ENCODE measurements around the gene MATK.

The MATK gene, protein sequence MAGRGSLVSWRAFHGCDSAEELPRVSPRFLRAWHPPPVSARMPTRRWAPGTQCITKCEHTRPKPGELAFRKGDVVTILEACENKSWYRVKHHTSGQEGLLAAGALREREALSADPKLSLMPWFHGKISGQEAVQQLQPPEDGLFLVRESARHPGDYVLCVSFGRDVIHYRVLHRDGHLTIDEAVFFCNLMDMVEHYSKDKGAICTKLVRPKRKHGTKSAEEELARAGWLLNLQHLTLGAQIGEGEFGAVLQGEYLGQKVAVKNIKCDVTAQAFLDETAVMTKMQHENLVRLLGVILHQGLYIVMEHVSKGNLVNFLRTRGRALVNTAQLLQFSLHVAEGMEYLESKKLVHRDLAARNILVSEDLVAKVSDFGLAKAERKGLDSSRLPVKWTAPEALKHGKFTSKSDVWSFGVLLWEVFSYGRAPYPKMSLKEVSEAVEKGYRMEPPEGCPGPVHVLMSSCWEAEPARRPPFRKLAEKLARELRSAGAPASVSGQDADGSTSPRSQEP

GRCh38 chr19:3785938-3786824, at the start of gene MATK:
TSS of gene MATK (minus strand) at chr19:3786381. CDS start at chr19:3785135, 1,246 bp downstream.
- DNase-seq (ENCODE audit: low read depth): no peak

DNA sequence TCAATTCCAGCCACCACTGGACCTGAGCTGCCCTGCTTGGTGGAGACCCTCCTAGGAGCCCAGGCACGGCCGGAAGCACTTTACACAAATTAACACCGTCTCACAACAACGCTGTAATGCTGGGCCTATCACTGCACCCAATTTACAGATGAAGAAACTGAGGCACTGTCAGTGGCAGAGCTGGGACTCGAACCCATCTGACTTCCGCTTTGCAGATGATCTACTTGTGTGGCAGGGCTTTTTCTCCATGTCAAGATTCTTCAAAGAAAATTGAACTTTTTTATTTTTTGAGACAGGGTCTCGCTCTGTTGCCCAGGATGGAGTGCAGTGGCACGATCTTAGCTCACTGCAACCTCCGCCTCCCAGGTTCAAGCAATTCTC, 48.9 kb upstream of the MATK start:
- no peak for DNase-seq (ENCODE audit: low read depth)

GRCh38 chr19:3834349-3835054, 48.3 kb upstream of the MATK start:
- DNase-seq (ENCODE audit: low read depth): no peak

DNA sequence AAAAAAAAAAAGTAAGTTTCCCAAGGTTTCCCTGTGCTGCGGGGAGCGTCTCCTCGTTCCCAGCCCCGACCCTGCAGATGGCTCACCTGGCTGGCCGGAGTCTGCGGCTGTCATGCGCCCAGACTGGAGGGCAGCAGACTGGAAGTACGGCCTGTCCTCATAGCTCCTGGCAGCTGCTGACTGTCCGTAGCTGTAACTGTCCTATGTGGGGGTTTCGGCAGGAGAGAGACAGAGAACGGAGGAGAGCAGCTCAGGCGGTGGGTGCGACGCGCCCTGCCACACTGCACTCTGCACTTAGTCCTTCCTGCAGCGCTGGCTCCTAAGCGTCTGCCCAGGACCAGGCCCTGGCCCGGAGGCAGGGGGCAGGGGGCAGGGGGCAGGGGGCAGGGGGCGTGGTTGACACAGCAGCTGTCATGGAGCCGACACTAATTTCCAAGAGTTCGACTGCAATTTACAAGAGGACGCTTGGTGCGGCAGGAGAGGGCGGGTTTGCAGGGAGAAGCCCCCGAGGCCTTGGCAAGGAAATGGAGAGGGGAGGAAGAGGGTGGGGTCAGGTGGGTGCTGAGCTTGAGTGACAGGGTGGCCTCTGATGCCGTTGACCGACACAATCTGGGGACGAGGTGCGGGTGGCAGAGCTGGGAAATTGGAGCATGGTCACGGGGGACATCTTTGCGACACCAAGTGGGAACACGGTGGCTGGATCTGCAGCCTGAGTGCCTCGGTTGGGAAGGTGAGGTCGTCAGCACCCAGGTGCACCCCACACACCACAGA, 47.6 kb upstream of the MATK start:
- no peak for DNase-seq (ENCODE audit: low read depth)

- no peak for DNase-seq (ENCODE audit: low read depth)
Measured at GRCh38 chr19:3832001-3832400, 45.8 kb upstream of the MATK start.

- DNase-seq (ENCODE audit: low read depth): no peak
Measured at GRCh38 chr19:3831601-3832000, 45.4 kb upstream of the MATK start.

DNA sequence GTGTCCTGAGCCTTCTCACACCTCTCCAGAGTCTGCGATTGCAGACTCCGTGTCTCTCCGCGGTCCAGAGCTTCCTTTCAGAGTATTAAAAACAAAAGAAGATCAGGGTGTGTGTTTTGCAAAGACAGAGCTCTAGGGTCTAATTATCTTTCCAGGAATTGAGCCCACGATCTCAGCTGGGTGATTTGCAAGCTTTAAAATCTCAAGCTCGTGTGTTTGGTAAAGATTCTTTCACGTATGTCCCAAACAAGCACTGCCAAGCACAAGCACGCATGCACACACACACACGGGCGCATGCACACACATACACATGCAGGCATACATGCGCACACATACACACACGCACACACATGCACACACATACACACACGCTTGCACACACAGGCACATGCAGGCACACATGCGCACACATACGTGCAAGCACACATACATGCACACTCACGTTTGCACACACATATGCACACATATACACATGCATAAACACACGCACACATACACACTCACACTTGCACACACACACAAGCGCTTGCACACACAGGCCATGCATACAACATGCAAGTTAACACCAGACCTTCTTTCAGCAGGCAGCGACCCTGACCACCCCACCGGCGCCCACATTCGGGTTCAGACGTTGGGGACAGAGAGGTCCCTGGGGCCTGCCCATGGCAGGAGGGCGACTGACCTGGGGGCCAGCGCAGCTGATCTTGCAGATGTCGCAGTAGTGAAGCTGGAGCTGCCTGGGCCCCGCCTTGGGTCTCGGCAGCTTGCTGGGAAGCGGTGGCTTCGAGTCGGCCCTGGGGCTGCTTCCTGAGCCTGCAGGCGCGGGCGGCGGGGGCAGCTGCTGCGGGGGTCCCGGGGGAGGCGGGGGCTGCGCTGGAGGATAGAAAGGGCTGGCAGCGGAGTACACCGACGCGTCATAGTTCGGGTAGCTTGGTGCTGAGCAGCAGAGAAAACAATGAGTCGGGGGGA, 44.7 kb upstream of the MATK start:
- DNase-seq (ENCODE audit: low read depth): no peak

DNA sequence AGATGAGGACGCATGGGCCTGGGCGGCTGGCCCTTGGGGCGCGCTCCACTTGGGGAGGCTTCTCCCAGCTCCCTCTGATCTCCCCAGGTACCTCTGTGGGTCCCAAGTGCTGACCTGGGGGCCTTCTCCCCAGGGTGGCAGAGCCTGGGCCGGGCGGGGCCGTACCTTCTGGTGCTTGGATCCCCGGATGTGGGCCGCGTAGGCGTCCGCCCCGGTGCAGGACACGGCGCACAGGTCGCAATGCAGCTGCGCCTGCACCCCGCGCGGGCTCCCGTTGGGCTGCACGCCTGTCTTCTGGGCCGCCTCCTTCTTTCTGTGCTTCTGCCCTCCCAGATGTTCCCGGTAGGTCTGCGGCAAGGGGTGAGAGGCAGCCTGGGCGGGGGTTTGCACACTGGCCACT, 41.1 kb upstream of the MATK start:
- no peak for DNase-seq (ENCODE audit: low read depth)

- DNase-seq (ENCODE audit: low read depth): no peak
Measured at GRCh38 chr19:3826163-3826562, 40.0 kb upstream of the MATK start.

DNA sequence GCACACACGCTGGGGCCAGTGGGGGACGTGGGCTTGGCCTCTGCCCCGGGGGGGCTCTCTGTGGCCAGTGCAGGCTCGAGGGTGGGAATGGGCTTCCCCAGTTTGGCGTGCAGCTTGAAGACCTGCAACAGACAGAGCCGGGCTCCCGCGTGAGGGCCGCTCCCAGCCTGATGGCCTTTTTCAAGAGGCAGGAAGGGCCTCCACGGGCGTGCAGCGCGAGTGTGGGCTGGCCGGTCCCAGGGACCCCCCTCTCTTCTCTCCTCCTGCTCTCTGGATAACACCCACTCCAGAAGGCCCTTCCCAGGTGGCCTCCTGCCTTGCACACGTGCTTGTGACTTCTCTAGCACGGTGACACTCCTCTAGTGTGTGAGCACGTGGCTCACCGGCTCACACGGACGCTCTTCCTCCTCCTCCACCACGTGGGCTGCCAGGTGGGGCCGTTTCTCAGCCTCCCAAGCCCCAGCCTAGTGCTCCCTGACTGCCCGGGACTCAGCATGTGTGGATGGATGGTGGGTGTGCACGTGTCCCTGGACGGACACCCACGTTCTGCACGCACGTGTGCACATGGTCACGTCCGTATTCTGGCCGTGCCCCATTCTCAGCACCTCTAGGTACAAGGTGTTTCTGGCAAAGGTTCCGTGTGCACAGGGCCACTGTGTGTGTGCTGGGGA, 39.2 kb upstream of the MATK start:
- no peak for DNase-seq (ENCODE audit: low read depth)

- no peak for DNase-seq (ENCODE audit: low read depth)
Measured at GRCh38 chr19:3823350-3823713, 37.2 kb upstream of the MATK start.

DNA sequence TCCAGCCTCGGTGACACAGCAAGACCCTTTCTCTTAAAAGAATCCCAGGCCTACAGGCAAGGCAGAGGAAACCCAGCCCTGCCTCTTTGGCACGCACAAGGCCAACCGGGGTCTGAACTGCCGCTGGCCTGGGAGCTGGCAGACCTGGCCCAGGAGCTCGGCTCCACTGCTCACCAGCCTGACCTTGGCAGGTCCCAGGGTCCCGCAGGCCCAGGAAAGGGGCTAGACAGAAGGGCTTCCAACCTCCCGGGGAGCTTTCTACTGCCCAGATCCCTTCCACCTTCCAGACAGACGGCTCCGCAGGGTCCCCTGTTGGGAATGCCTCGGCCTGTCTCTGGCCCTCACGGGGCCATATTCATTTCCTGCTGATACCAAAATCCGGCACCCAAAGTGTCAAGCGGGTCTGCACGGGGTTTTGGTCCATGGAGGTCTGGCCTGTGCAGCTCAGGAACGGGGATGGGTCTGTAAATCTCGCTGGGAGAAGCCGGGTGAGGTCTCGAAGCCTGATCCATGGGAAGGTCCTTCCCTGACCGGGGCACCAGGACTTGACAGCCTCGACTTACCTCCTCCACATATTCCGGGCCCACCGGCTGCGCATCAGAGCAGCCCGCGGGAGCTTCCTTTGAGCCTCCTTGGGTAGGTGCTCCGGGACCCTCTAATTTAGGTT, 36.6 kb upstream of the MATK start:
- DNase-seq (ENCODE audit: low read depth): no peak

GRCh38 chr19:3821857-3822364, 35.7 kb upstream of the MATK start:
- DNase-seq (ENCODE audit: low read depth): peak; percentile 78

DNA sequence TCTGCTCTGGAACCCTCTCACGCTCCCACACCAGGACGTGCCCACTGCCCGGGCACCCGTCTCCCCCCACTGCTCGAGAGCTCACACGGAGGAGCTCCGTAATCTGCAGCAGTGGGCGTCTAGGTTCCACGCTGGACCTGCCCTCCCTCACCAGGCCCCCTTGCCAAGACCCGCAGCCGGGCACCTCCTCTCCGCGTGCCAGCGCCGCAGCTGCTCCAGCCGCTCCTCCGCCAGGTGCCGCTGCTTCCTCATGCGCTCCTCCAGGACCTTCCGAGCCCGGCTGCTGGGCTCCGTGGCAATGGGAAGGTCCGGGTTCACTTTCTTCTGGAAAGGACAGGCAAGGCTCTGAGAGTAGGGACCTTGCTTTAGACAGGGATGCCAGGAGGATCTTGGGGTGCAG, 35.0 kb upstream of the MATK start:
- DNase-seq (ENCODE audit: low read depth): no peak

DNA sequence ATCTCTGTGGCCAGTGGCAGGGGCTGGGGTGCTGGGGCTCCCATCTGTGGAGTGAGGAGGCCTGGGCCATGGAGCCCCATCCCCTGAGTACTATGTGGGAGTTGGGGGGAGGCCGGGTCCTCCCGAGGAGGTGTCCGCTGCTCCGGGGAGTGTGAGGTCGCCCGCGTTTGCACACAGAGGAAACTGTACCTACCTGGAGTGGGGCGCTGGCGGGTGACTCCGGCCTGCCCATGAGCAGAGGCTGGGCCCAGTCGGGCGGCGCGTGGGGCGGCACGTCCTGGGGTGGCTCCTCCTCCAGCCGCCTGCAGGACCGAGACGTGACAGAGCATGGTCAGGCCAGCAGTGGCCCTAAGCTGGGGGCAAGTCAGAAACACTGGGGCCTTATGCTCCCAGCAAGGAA, 33.8 kb upstream of the MATK start:
- no peak for DNase-seq (ENCODE audit: low read depth)

- no peak for DNase-seq (ENCODE audit: low read depth)
Measured at GRCh38 chr19:3818918-3819317, 32.7 kb upstream of the MATK start.

- no peak for DNase-seq (ENCODE audit: low read depth)
Measured at GRCh38 chr19:3818466-3818865, 32.3 kb upstream of the MATK start.

- no peak for DNase-seq (ENCODE audit: low read depth)
Measured at GRCh38 chr19:3817761-3818160, 31.6 kb upstream of the MATK start.

GRCh38 chr19:3816566-3817218, 30.5 kb upstream of the MATK start:
- DNase-seq (ENCODE audit: low read depth): no peak

All from CMK (cell line).